OCI-LY1 (cell line): Measurements from ENCODE around the gene CCDC102B.

Experiments
- H2AFZ ChIP-seq: fragments of 200-600 bp; sonication (generic), shearing (Covaris generic); 2 replicates; pipeline ENCODE4 v1.6.0; 2014; ENCODE audit warnings: antibody characterized with exemption, mild to moderate bottlenecking, low read length
- H3F3A ChIP-seq: fragments of 200-600 bp; sonication (generic), shearing (Covaris generic); 2 replicates; pipeline ENCODE4 v1.6.0; 2014; ENCODE audit warnings: mild to moderate bottlenecking, antibody characterized with exemption, low read length, moderate library complexity; ENCODE audit not compliant: insufficient read depth
- H3K27ac ChIP-seq: fragments of 200-600 bp; sonication (generic); 2 replicates; pipeline ENCODE4 v1.5.1; 2014; ENCODE audit warnings: low read length, mixed run types, mild to moderate bottlenecking, low read depth; ENCODE audit not compliant: poor library complexity, severe bottlenecking
- H3K27me3 ChIP-seq: fragments of 200-600 bp; sonication (generic); 2 replicates; pipeline ENCODE4 v1.6.0; 2014; ENCODE audit warnings: antibody characterized with exemption, mild to moderate bottlenecking, low read length, moderate library complexity; ENCODE audit not compliant: insufficient read depth
- H3K36me3 ChIP-seq: fragments of 200-600 bp; sonication (generic); 2 replicates; pipeline ENCODE4 v1.6.1; 2014; ENCODE audit warnings: mild to moderate bottlenecking, antibody characterized with exemption, low read length, moderate library complexity, mixed read lengths; ENCODE audit not compliant: insufficient read depth
- H3K4me1 ChIP-seq: fragments of 200-600 bp; sonication (generic); 2 replicates; pipeline ENCODE4 v1.5.1; 2014; ENCODE audit warnings: mild to moderate bottlenecking, low read length, moderate library complexity; ENCODE audit not compliant: insufficient read depth, severe bottlenecking
- H3K4me2 ChIP-seq: fragments of 200-600 bp; sonication (generic), shearing (Covaris generic); 2 replicates; pipeline ENCODE4 v1.6.1; 2014; ENCODE audit warnings: low read length
- H3K4me3 ChIP-seq: fragments of 200-600 bp; sonication (generic); 2 replicates; pipeline ENCODE4 v1.5.1; 2014; ENCODE audit warnings: low read length, low read depth, mild to moderate bottlenecking, mixed read lengths; ENCODE audit not compliant: poor library complexity, severe bottlenecking
- H3K79me2 ChIP-seq: fragments of 200-600 bp; shearing (Covaris generic); 2 replicates; pipeline ENCODE4 v1.6.1; 2016; ENCODE audit warnings: mixed run types, low read length, mixed read lengths; ENCODE audit not compliant: insufficient read depth
- H3K9ac ChIP-seq: fragments of 200-600 bp; sonication (generic), shearing (Covaris generic); 2 replicates; pipeline ENCODE4 v1.6.1; 2014; ENCODE audit warnings: mild to moderate bottlenecking, low read length, mixed read lengths
- H3K9me2 ChIP-seq: fragments of 200-600 bp; sonication (generic), shearing (Covaris generic); 2 replicates; pipeline ENCODE4 v1.6.1; 2014; ENCODE audit warnings: low read depth, mild to moderate bottlenecking, low read length, mixed read lengths
- H3K9me3 ChIP-seq: fragments of 200-600 bp; shearing (Covaris generic); 2 replicates; pipeline ENCODE4 v1.6.1; 2014; ENCODE audit warnings: low read length, mixed read lengths
- H4K20me1 ChIP-seq: fragments of 200-600 bp; sonication (generic), shearing (Covaris generic); 2 replicates; pipeline ENCODE4 v1.6.0; 2016; ENCODE audit warnings: mild to moderate bottlenecking, low read length; ENCODE audit not compliant: insufficient read depth
- EZH2 ChIP-seq: fragments of 200-600 bp; sonication (generic), shearing (Covaris generic); IDR thresholded peaks from 2 replicates; pipeline ENCODE4 v1.8.0; 2017; ENCODE audit warnings: borderline replicate concordance, mixed run types, mild to moderate bottlenecking, antibody characterized with exemption, low read length, moderate library complexity, mixed read lengths
- TF ChIP-seq, protein P1 (sequence below): fragments of 200-600 bp; sonication (generic), shearing (Covaris generic); IDR thresholded peaks from 2 replicates; pipeline ENCODE4 v1.5.1; 2017; ENCODE audit warnings: mild to moderate bottlenecking, antibody characterized with exemption, low read length, moderate library complexity, mixed read lengths

CCDC102B gene

DNA sequence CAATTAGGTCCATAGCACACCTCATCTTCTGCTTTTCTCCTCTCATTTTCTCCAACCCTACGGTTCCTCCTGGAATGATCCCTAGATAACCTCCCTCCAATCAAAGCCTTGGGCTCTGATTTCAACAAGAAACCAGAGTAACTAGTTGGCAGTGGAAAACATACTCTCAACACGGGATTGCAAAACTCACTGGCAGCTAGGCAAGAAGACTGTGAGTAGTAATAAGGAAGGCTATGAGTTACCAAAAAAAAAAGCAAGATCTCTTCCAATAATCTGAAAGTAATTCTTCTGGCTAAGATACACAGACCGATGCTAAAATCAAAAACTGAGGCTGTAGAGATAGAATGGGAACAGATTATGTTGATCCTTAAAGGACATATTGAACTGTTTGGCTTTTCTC is 28.4 kb upstream of the CCDC102B start:
- Histone ChIP-seq H3K9me3 (no peaks in the 10 kb centered on the region), H3K27me3 (no peaks in the 10 kb centered on the region), H3K4me3 (no peak overlapping the region), H3K27ac (no peak overlapping the region), H3K9me2 (no peaks in the 10 kb centered on the region), H3K4me2 (no peak overlapping the region), H2AFZ (no peak overlapping the region), H3K4me1 (no peaks in the 10 kb centered on the region), H3K79me2 (no peaks in the 10 kb centered on the region), H3K9ac (no peak overlapping the region), H3F3A (no peaks in the 10 kb centered on the region), H3K36me3 (no peaks in the 10 kb centered on the region), H4K20me1 (no peaks in the 10 kb centered on the region)
- TF ChIP-seq EZH2 = no peak
- TF ChIP-seq, protein P1, sequence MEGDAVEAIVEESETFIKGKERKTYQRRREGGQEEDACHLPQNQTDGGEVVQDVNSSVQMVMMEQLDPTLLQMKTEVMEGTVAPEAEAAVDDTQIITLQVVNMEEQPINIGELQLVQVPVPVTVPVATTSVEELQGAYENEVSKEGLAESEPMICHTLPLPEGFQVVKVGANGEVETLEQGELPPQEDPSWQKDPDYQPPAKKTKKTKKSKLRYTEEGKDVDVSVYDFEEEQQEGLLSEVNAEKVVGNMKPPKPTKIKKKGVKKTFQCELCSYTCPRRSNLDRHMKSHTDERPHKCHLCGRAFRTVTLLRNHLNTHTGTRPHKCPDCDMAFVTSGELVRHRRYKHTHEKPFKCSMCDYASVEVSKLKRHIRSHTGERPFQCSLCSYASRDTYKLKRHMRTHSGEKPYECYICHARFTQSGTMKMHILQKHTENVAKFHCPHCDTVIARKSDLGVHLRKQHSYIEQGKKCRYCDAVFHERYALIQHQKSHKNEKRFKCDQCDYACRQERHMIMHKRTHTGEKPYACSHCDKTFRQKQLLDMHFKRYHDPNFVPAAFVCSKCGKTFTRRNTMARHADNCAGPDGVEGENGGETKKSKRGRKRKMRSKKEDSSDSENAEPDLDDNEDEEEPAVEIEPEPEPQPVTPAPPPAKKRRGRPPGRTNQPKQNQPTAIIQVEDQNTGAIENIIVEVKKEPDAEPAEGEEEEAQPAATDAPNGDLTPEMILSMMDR = no peak

DNA sequence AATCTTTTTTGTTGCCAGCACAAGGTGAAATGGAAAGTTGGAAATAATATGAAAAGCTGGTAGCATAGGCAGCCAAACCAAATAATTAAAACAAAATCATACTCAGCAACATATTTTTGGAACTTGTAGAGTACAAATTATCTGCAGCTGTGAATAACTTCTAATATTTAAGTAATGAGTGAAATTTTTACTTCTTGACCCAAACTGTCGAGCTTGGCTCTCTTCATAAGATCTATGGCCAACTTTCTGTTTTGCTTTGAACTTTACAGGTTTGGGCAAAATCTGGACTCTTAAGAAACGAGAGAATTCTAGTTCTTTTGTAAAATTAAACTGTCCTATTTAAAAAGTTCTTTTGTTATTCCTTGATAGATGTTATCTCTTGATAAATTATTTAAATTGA is 25.6 kb upstream of the CCDC102B start:
- no peaks in the 10 kb centered on the region for H3K9me3 ChIP-seq
- TF ChIP-seq EZH2 = no peak
- TF ChIP-seq, protein P1 = no peak
- H3K79me2 ChIP-seq = no peaks in the 10 kb centered on the region
- no peaks in the 10 kb centered on the region for H3K9me2 ChIP-seq
- no peaks in the 10 kb centered on the region for H3K36me3 ChIP-seq
- no peaks in the 10 kb centered on the region for H3F3A ChIP-seq
- no peak overlapping the region for H3K9ac ChIP-seq
- H3K4me3 ChIP-seq = no peak overlapping the region
- H3K27ac ChIP-seq = no peak overlapping the region
- H3K27me3 ChIP-seq = no peaks in the 10 kb centered on the region
- H3K4me2 ChIP-seq = no peak overlapping the region
- H2AFZ ChIP-seq = no peak overlapping the region
- no peaks in the 10 kb centered on the region for H4K20me1 ChIP-seq
- H3K4me1 ChIP-seq = no peaks in the 10 kb centered on the region

DNA sequence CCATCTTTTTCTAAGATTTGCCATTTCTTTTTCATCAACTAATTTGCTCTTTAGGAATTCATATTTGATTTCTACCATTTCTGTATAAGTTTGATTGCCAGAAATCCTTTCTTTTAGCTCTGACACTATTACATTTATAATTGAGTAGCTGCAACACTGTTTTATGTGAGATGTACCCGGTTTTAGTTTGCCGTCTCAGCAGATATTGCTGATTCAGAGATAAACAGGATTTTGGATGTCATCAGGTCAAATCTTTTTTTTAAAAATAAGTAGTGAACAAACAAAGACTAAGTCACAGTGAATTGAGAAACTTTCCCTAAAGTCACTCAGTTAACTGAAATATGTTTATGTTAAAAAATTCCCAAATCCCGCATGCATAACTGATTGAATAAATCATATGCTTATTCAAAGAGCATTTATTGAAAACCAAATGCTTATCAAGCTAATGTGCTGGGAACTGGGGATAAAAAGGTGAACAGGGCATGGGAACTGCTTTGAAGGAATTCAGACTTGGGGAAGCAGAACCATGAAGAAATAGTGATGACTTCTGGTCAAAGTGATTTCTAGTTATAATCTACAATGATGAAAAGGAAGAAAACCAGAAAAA is 19.5 kb upstream of the CCDC102B start:
- Histone ChIP-seq H3K27me3 (no peaks in the 10 kb centered on the region), H3K9me2 (no peaks in the 10 kb centered on the region), H3K4me1 (no peaks in the 10 kb centered on the region), H3K4me3 (no peak overlapping the region), H3K79me2 (no peaks in the 10 kb centered on the region), H3K9me3 (no peaks in the 10 kb centered on the region), H3F3A (no peaks in the 10 kb centered on the region), H3K4me2 (no peak overlapping the region), H4K20me1 (no peaks in the 10 kb centered on the region), H3K9ac (no peak overlapping the region), H2AFZ (no peak overlapping the region), H3K27ac (no peak overlapping the region), H3K36me3 (no peaks in the 10 kb centered on the region)
- no peak for TF ChIP-seq EZH2
- TF ChIP-seq, protein P1 = no peak
